GM20431 (cell line): Measurements from ENCODE around the gene USP34.
"Not testable (repeated sequence)": the region's sequence is repeated elsewhere in the genome, so short reads cannot be mapped to it uniquely, and the experiment has no call there.

Source experiments
- in situ Hi-C: fragments of 300-500 bp; cut with MseI, MboI; formaldehyde crosslinking; loops from one replicate; pipeline ENCODE4 v1.15.0; 2020; ENCODE audit warnings: low sequenced_read_pairs; ENCODE audit not compliant: unreplicated experiment

Gene USP34

DNA sequence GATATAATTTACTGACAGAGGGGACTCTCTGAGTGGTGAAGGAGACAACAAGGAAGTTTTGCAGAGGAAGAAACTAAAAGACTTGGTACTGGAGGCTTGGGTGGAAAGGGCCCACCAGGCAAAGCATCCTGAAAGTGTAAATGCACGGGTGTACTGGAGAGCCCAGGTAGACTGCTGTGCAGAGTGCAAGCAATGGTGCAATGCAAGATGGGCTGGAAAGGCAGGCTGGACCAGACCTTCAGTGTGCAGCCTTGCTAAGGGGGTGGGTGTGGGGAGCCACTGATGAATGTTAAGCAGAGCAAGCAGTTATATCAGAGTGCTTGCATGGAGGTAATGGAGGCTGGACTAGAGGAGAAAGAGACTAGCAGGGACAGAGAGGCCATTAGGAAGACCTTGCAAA is 298.2 kb downstream of the USP34 start:
- in situ Hi-C loops = no loop called here

DNA sequence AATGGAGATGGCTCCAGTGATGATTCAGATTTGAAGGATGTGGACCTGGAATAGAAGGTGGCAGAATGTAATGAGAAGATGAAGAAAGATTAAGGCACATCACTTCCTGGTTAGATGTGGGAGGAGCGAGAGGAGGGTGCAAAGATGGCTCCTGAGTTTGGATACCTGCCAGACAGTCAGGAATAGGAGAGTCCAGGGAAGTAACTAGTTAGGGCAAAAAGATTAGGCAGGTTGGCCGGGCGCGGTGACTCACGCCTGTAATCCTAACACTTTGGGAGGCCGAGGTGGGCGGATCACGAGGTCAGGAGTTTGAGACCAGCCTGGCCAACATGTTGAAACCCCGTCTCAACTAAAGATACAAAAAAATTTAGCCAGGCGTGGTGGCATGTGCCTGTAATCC is 303.3 kb downstream of the USP34 start:
- in situ Hi-C loops = no loop called here

DNA sequence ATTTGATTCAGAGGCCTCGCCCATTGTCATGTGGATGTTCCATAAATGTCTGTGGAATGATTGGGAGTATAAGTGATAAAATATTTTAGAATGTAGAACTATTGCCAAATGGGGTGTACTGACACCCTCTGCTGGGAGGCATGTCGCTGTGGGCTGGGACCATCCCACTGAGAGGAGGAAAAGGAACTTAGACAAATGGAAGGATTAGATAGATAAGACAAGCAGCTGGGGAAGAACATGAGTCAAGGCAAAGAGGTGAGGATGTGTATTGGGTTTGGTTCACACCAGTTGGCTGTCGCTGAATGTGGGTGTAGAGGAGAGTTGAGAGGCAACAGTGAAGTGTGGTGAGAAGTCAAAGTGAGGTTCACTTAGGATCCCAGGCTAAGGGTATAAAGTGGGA is 304.9 kb downstream of the USP34 start:
- in situ Hi-C loops = no loop called here

DNA sequence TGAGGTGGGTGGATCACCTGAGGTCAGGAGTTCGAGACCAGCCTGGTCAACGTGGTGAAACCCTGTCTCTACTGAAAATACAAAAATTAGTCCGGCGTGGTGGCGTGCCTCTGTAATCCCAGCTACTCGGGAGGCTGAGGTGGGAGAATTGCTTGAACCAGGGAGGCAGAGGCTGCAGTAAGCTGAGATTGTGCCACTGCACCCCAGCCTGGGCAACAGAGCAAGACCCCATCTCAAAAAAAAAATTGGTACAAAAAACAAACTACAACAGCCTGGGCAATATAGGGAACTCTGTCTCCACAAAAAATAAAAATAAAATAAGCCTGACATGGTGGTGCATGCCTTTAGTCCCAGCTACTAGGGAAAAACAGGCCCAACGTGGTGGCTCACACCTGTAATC is 305.8 kb downstream of the USP34 start:
- in situ Hi-C loops = not testable (repeated sequence)

DNA sequence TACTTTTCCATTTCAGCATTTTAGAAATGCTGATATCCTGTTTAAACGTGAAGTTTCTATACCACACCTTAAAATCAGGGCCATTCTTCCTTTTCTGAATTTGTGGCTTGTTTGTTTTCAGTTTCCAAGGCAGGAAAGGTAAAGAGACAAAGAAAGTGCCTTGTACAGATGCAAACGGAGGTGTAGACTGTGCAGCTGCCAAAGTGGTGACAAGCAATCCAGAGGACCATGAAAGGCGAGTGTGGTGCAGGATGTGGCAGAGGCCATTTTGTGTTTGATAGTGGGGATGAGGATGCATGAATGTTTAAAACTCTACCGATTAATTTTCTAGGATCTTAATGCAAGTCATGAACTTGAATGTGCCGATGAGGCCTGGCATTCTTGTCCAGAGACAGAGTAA is 308.2 kb downstream of the USP34 start:
- in situ Hi-C loops = no loop called here

DNA sequence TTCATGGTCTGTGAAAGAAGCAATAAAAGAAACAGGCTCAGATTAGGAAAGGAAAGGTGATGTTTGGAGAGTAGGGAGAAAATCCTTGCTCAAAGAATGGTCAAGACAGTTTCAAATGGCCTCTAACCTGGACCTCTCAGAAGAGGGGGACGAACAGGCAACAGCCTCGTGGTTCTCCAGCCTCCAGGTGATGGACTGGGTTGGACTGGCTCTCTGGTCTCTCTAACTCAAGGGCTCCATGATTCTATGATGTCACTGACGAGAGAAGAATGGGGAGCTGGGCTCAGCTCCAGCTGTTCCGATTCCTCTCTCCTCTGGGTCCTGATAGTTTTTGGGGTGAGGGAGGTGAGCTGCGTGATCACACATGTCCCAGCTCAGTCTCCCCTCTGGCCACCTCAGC is 309.0 kb downstream of the USP34 start, which contains the start of gene C2orf74:
TSS of gene C2orf74 (plus strand) at position 301 of the 400 bp plus-strand sequence. CDS start 327 bp downstream, outside the sequence.
- in situ Hi-C loops = no loop called here

DNA sequence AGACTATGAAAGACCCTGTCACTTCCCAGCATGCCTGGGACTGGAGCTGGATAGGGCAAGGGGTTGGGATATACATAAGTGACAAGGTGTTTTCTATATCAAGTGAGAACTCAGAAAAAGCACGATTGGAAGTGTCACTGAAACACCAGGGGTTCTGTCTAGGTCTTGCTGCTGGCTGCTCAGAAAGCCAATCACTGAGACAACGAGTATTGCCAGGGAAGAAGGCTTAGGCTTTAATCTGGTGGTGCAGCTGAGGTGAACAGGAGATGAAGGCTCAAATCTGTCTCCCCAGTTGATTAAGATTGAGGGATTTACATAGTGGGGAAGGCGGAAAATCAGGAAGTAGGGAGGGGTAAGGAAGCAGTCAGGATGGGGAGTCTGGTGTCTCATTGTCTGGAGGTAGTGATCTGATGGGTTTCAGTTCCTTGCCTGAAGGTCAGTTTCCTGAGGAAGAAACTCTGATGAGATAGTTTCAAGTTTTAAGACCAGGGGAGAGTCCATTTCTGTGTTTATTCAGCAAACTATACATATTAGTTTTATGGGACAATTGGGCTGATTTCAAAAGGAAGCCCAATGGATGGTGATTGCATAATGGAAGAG is 312.4 kb downstream of the USP34 start:
- in situ Hi-C loops = no loop called here

DNA sequence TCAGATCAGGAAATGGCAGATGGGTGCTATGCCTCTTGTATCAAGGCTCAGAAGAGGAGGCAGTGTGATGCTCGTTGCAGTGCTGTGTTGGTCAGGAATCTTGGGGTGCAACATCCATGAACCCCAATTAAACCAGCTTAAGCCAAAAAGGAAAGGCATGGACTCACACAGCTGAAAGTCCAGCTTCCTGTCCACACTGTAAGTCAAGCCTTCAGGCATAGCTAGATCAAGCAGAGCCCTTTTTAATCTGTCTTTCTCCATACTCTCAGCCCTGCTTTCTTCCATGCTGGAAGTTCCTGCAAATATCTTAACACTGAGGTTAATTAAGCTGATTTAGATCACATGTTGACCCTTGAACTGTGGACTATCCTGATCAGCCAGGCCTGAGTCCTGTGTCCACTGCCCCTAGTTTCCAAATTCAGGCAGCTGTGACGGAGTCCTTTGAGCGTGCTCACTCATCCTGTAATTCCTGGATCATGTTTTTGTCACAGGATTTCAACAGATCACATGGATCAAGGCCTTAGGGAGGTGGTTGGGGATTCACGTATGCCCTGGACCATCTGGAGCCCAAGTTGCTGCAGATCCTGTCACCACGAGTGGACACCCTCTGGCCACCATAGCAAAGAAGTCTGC is 313.4 kb downstream of the USP34 start:
- in situ Hi-C loops = no loop called here

DNA sequence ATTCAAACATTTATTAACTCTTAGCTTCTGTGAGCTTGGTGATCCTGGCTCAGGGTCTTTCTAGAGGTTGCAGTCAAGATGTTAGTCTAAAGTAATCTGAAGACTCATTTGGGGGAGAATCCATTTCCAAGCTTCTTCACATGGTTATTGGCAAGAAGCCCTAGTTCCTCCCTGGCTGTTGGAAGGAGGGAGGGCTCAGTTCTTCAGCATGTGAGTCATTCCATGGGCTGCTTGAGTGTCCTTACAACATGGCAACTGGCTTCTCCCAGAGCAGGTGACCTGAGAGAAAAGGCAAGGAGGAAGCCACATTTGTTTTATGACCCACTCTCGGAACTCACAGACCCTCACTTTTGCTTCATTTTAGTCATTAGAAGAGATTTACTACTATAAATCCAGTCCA is 319.5 kb downstream of the USP34 start:
- in situ Hi-C loops = no loop called here

DNA sequence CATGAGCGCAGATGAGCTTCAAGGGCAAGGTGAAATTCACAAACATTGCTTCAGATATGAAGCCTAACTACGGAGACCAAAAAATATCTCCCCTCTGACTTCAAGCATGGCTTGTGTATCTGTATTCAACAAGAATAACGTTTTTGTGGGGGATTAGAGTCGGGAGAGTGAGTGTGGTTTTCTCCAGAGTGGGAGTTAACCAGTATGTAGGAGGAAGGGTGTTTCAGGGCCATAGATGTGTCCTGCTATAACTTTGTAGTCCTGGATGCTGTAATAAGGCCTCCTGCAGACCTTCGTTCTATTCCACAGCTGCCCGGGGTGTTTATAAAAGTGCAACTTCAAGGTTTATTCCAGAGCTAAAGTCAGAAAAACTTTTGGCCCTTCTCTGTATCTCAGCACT is 321.8 kb downstream of the USP34 start:
- in situ Hi-C loops = no loop called here

DNA sequence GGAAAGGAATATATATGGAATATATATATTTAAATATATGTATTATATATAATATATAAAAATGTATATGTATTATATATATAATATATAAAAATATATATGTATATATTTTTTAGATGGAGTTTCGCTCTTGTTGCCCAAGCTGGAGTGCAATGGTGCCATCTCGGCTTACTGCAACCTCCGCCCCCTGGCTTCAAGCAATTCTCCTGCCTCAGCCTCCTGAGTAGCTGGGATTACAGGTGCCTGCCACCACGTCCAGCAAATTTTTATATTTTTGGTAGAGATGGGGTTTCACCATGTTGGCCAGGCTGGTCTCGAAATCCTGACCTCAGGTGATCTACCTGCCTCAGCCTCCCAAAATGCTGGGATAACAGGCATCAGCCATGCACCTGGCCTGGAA is 322.8 kb downstream of the USP34 start:
- in situ Hi-C loops = not testable (repeated sequence)

DNA sequence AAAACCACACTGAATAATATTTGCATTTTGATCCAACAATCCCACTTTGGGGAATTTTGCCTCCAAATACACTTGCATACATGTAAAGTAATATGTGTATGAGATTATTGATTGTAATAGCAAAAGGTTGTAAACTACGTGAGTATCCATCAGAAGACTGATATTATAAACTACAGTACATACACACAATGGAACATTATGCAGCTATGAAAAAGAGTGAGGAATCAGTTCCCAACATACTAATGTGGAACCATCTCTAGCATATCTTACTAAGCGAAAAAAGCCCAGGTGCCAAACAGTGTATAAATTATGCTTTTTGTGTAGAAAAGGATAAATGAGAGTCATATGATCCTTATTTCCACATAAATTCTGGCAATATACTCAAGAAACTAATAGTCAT is 324.9 kb downstream of the USP34 start:
- in situ Hi-C loops = no loop called here

DNA sequence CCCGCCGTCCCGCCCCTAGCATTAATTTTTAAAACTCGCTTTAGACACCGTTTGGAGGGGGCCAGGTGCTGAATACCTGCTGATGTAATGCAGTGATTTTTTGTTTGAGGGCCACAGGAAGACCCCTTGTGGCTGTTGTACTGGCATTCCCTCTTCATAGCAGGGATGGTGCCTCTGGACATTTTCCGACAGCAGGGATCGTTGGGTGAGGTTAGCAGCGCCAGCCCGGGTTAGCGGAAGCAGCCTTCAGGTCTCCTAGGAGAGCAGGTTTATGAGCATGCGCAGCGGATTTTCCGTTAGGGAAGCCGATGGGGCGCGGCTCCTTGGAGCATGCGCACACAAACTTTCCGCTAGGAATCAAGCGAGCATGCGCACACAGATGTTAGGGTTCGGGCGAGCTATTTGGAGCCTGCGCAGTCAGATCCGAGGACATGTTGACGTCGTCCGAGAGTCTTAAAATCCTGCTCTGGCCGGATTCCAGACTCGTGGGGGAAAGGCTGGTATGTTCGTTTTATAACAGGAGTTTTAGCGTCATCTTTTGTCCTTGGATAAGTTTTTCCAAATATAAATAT is 326.1 kb downstream of the USP34 start:
- in situ Hi-C loops = no loop called here

DNA sequence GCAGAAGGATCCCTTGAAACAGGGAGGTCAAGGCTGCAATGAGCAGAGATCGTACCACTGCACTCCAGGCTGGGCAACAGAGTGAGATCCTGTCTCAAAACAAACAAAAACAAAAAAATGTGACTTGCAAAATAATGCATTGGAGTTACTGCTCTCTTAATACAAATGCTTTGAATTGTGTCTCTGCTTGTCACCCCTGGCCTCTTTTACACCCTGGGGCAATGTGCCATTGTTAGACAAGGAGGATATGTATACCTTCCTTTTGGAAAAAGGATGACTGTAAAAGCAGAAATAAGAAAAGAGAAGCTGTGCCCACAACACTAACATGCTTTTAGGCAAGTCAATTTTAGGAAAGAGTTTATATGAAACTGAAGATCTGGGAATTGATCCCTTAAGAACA is 329.7 kb downstream of the USP34 start:
- in situ Hi-C loops = no loop called here

DNA sequence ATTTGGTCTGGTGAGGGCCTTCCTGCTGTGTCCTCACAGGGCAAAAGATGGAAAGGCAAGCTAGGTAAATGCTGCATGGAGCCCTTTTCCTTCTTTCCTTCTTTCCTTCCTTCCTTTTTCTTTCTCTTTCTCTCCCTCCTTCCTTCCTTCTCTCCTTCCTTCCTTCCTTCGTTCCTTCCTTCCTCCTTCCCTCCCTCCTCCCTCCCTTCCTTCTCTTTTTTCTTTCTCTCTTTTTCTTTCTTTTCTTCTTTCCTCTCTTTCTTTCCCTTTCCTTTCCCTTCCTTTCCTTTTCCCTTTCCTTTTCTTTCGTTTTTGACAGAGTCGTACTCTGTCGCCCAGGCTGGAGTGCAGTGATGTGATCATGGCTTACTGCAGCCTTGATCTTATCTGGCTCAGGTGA is 332.0 kb downstream of the USP34 start:
- in situ Hi-C loops = no loop called here
